GM10266 (cell line): ENCODE data around the gene SPDL1.

Experiments
- DNase-seq: peaks from one replicate; pipeline ENCODE4 v3.0.0; 2012; ENCODE audit errors: extremely low spot score
- TF ChIP-seq, protein P1 (sequence below): IDR thresholded peaks from 2 replicates; pipeline ENCODE4 v1.5.1; 2012; ENCODE audit warnings: mild to moderate bottlenecking, low read depth; ENCODE audit not compliant: control insufficient read depth, insufficient read depth; ENCODE audit errors: missing control alignments

The SPDL1 gene

DNA sequence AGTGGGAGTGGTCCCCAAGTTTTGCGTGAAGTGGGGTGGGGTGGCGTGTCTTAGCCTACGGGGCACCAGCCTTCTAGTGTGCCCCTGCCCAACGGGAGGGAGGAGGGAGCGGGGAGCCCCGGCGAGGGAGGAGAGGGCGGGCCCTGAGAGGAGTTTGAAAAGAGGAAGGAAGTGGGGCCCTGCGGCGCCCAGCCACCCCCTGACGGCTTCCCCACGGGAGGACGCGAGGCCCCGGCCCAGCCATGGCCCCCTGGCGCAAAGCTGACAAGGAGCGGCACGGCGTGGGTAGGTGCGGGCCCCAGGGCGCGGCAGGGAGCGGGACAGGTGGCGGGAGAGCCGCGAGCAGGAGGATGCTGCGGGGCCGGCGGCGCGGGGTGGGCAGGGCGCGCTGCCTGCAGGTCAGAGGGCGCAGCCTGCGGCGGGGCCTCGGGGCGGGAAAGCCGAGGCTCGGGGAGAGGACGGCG lies 53.5 kb downstream of the SPDL1 start, which contains the start of gene DOCK2:
DOCK2 (plus strand) TSS at position 191 of the 464 bp plus-strand sequence; CDS start at position 243, 52 bp downstream.
- peak; percentile 85 for DNase-seq
- TF ChIP-seq, protein P1, sequence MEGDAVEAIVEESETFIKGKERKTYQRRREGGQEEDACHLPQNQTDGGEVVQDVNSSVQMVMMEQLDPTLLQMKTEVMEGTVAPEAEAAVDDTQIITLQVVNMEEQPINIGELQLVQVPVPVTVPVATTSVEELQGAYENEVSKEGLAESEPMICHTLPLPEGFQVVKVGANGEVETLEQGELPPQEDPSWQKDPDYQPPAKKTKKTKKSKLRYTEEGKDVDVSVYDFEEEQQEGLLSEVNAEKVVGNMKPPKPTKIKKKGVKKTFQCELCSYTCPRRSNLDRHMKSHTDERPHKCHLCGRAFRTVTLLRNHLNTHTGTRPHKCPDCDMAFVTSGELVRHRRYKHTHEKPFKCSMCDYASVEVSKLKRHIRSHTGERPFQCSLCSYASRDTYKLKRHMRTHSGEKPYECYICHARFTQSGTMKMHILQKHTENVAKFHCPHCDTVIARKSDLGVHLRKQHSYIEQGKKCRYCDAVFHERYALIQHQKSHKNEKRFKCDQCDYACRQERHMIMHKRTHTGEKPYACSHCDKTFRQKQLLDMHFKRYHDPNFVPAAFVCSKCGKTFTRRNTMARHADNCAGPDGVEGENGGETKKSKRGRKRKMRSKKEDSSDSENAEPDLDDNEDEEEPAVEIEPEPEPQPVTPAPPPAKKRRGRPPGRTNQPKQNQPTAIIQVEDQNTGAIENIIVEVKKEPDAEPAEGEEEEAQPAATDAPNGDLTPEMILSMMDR = no peak

DNA sequence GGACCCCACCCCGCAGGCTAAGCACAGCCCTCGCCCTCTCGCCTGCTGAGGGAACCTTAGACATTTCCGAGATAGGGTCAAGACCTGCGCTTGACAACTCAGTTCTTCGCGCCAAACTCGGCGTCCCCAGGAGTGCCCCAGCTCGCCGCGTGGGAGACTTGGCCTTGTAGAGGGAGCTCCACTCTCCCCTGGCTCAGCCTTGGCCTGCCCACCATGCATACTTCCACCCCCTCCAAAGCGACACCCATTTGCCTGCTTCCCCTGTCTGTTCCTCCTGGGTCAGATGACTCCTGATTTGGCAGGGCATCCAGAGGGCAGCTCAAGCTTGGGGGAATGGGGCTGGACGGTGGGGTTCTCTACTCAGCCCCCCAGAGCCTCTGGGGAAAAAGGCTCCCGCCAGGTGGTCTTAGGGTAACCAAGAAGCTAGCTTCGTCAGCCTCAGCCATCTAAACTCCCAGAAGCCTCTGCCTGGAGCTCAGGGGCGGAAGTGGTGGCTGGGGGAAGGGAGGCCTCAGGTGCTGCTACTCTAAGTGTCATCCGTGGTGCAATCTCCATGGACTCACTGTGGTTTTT lies 54.1 kb downstream of the SPDL1 start:
- peak; percentile 76 for DNase-seq
- TF ChIP-seq, protein P1 = no peak

DNA sequence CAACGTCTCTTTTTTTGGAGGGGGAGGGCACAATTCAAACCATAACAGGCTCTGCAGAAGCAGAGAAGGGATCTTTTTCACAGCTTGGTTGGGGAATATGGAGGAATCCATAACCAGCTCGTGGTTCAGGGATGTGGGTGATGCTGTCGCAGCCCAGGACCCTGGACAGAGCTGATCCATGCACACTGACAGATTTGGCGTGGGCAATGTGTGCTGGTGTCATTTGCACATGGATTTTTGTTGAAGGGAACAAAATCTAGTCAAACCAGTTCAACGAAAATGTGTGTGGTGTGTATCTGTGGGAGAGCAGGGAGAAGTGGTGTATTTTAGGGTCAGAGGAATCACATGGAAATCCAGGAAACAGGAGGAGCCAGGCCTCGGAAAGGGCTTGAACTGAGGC lies 57.7 kb downstream of the SPDL1 start:
- no peak for DNase-seq
- TF ChIP-seq, protein P1 = no peak

GRCh38 chr5:169646856-169647255 lies 63.3 kb downstream of the SPDL1 start:
- TF ChIP-seq, protein P1 = peak; percentile 7
- DNase-seq = no peak

DNA sequence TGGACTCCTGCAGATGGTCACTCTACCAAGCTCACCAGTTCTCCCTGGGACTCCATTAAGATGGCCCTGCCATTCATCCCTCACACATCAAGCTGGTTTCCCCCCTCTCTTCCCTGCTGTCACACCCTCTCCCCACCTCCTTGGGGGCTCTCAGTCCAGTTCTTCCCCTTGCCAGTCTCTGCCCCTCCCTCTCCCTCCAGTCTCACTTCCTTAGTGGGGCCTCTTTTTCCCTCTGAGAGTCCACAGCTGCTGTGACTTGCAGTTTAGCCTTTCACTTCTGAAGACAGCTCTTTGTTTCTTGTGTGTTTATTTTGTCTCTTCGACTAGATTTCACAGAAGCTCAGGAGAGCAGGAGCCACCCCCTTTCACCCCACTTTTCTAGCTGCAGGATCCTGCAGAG lies 64.0 kb downstream of the SPDL1 start:
- TF ChIP-seq, protein P1 = no peak
- peak; percentile 41 for DNase-seq

DNA sequence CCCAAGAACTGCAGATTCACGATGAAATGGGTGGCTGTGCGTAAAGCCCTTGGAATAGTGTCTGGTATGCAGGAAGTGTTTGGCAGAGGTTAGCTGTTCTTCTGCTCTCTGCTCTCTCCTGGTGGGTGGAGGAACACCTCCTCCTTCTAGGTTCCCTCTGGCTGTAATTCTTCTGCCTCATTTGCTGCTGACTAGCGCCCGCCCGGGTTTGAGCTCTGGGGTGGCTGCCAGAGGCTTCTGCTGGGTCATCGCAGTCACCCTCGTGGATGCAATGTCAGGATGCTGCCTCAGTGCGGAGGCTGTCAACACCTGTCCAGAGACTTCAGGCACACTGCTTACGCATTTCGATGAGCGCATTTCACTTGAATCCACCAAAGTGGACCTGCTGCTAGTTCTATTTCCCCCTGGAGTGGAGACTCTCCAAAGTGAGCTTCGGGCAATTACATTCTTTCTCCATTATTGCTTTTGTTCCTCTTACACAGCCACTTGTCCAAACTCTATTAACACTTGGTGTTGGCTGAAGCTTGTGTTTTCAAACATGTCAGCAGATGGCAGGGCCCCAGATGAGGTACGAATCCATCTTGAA lies 65.2 kb downstream of the SPDL1 start:
- TF ChIP-seq, protein P1 = no peak
- no peak for DNase-seq

DNA sequence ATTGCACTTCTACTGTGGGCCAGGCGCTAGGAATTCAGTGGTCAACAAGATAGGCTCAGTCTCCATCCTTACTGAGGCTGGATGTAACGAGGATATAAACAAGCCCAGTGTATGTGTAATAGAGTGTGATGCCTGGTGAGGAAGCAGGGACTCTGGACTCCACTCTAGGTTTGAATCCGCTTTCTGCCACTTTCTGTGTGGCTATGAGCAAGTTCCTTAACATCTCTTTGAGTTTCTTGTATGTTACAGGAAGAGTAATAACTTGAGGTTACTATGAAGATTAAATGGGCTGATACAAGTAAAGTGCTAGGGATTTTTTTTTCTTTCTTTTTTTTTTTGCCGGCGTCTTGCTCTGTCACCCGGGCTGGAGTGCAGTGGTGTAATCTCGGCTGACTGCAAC lies 65.9 kb downstream of the SPDL1 start:
- DNase-seq = no peak
- TF ChIP-seq, protein P1 = no peak
